Kasumi-1 (cell line): ENCODE results near the gene NUDT1.

Experiments
- DNase-seq, 2 experiments: peaks; one replicate each; lab custom pipeline; 2025; lab: John Stamatoyannopoulos, UW

NUDT1 gene

GRCh38 chr7:2224491-2224928 lies 17.5 kb upstream of the NUDT1 start:
- no peak for DNase-seq

- no peak for DNase-seq
Observed at GRCh38 chr7:2224934-2225333, 17.1 kb upstream of the NUDT1 start.

- DNase-seq, result no peak
Observed at GRCh38 chr7:2225336-2225735, 16.7 kb upstream of the NUDT1 start.

GRCh38 chr7:2225830-2226229 lies 16.2 kb upstream of the NUDT1 start:
- no peak for DNase-seq

GRCh38 chr7:2227699-2228098 lies 14.3 kb upstream of the NUDT1 start:
- no peak for DNase-seq

GRCh38 chr7:2228921-2229320 lies 13.1 kb upstream of the NUDT1 start:
- no peak for DNase-seq

GRCh38 chr7:2229467-2229866 lies 12.6 kb upstream of the NUDT1 start:
- no peak for DNase-seq

GRCh38 chr7:2230226-2230625 lies 11.8 kb upstream of the NUDT1 start:
- DNase-seq, result no peak

GRCh38 chr7:2230882-2231281 lies 11.1 kb upstream of the NUDT1 start:
- DNase-seq, result no peak

- no peak for DNase-seq
Observed at GRCh38 chr7:2231992-2232765, 9.8 kb upstream of the NUDT1 start.

GRCh38 chr7:2232766-2233520 lies 9.1 kb upstream of the NUDT1 start, which contains the start of gene MAD1L1:
MAD1L1 (minus strand) TSS chr7:2232945; CDS start chr7:2230133, 2,812 bp downstream.
- peak; percentile 55 to 60 for DNase-seq

- no peak for DNase-seq
Observed at GRCh38 chr7:2233926-2234325, 8.1 kb upstream of the NUDT1 start.

GRCh38 chr7:2237109-2237602 lies 4.9 kb upstream of the NUDT1 start:
- DNase-seq, result peak; percentile 10 to 30

GRCh38 chr7:2239242-2239641 lies 2.8 kb upstream of the NUDT1 start:
- no peak for DNase-seq

GRCh38 chr7:2242541-2243429 lies 759 bp downstream of the NUDT1 start:
- peak; percentile 5 to 35 for DNase-seq

- no peak for DNase-seq
Observed at GRCh38 chr7:2243458-2243857, 1.4 kb downstream of the NUDT1 start.

GRCh38 chr7:2244404-2244995 lies 2.5 kb downstream of the NUDT1 start:
- DNase-seq, result no peak

GRCh38 chr7:2245883-2246675 lies 4.1 kb downstream of the NUDT1 start:
- peak; percentile 57 to 61 for DNase-seq

GRCh38 chr7:2247141-2247995 lies 5.3 kb downstream of the NUDT1 start:
- DNase-seq, result no peak
